Ramos (cell line): ENCODE results near the gene GRPEL1.
"Not testable (repeated sequence)": the region's sequence is repeated elsewhere in the genome, so short reads cannot be mapped to it uniquely, and the experiment has no call there.

Experiments
- in situ Hi-C: fragments of 300-500 bp; cut with MboI; formaldehyde crosslinking; loops from one replicate; pipeline ENCODE4 v1.14.3; 2022; ENCODE audit warnings: low sequenced_read_pairs; ENCODE audit not compliant: unreplicated experiment

GRPEL1 gene

GRCh38 chr4:7094916-7095315 lies 27.1 kb upstream of the GRPEL1 start:
- in situ Hi-C loops, result no loop called here

GRCh38 chr4:7092026-7092425 lies 24.2 kb upstream of the GRPEL1 start:
- in situ Hi-C loops, result no loop called here

GRCh38 chr4:7089213-7089986 lies 21.5 kb upstream of the GRPEL1 start:
- in situ Hi-C loops, result no loop called here

- in situ Hi-C loops, result no loop called here
These were observed 19.2 kb upstream of the GRPEL1 start for GRCh38 chr4:7087036-7087435.

DNA sequence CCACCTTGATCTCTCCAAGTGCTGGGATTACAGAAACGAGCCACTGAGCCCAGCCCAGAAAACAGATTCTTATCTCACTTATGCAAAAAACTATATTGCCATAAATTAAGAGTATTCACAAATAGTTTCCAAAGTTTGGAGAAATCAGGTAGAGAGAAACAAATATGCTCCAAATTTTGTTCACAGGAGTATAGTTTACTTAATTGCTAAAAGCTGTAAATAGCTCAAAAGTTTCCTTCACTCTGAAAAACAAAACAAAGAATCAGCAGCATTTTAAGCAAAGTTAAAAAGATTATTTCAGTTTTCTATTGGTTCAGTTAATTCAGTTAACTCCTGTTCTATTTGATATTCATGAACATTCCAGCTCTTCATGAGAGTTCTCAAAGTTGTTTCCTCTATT lies 18.5 kb upstream of the GRPEL1 start:
- in situ Hi-C loops, result no loop called here

- in situ Hi-C loops, result not testable (repeated sequence)
These were observed 16.7 kb upstream of the GRPEL1 start for GRCh38 chr4:7084564-7084961.

- in situ Hi-C loops, result no loop called here
These were observed 16.0 kb upstream of the GRPEL1 start for GRCh38 chr4:7083597-7084563.

GRCh38 chr4:7079909-7080308 lies 12.0 kb upstream of the GRPEL1 start:
- in situ Hi-C loops, result not testable (repeated sequence)

DNA sequence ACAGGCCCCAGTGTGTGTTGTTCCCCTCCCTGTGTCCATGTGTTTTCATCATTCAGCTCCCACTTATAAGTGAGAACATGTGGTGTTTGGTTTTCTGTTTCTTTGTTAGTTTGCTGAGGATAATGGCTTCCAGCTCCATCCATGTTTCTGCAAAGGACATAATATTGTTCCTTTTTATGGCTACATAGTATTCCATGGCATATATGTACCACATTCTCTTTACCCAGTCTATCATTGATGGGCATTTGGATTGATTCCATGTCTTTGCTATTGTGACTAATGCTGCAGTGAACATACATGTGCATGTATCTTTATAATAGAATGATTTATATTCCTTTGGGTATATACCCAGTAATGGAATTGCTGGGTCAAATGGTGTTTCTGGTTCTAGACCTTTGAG lies 11.6 kb upstream of the GRPEL1 start:
- in situ Hi-C loops, result not testable (repeated sequence)

GRCh38 chr4:7078025-7078424 lies 10.2 kb upstream of the GRPEL1 start:
- in situ Hi-C loops, result no loop called here

DNA sequence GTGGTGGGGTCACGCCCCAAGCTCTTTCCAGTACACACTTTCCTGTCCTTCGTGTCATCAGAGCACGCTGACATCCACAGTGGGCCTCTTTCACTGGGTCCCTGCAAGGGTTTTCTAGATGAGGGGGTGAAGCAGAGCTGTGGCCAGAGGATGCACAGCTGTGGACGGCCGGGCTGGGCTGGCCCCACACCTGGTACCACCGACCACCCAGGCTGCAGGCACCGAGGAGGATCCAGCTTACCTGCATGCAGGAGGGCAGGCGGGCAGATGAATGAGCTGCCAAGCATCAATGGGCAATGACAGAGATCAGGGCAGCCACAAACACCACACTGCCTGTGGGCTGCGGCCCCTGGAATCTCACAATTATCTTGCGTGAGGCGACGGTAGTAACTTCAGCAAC lies 9.5 kb upstream of the GRPEL1 start:
- in situ Hi-C loops, result no loop called here

- in situ Hi-C loops, result no loop called here
These were observed 8.8 kb upstream of the GRPEL1 start for GRCh38 chr4:7076696-7077082.

- in situ Hi-C loops, result no loop called here
These were observed 8.3 kb upstream of the GRPEL1 start for GRCh38 chr4:7075962-7076695.

DNA sequence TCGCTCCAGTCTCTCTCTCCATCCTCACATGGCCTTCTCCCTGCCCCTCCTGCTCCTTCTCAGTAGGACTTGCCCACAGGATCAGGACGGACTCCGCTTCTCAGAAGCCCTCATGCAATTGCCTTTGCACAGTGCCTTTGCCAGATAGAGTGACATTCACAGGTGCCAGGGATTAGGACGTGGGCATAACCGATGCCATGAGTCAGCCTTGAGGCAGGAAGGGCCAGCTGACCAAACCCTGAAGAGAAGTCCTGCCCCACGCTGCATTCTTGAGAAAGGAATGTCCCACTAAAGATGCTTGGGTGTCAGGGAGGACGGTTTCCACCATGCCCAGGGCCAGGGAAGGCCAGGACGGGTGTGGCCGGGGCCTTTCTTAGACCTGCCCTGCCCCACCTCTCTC lies 6.6 kb upstream of the GRPEL1 start:
- in situ Hi-C loops, result loop anchor here (5.0 kb wide), 2 partner anchors 172 to 352 kb away; no protein-coding TSS in a partner anchor

DNA sequence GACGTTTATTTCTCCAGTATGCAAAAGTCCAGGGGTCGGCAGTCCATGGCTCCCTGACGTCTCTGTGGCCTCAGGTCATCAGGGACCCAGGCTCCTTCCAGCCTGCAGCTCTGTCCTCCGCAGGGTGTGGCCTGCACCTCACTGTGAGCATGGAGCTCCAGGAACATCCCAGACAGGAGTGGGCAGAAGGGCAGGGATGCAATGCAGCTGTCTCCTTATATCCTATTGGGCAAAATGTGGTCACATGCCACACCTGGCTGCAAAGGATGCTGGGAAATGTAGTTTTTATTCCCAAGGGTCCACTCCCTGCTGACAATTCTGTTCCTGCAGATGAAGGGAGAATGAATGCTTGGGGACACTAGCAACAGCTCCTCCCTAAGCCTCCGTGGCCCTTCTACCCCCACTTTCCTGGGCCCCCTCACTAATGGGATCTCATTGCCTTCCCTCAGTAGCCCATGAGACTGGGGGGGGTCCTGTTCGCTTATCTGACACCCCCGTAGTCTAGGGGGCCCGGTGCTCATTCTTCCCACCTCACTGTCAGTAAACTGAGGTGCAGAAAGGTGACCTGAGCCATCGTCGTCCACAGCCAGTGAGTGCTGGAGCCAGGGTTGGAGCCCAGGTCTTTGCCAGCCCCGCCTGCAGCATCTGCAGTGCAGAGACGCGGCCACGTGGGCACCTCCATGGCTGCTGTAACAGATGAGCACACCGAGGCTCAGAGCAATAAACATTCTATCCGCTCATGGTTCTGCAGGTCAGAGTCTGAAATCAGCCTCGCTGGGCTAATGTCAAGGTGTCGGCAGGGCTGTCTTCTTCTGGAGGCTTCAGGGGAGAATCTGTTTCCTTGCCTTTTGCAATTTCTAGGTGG lies 5.9 kb upstream of the GRPEL1 start:
- in situ Hi-C loops, result loop anchor here (5.0 kb wide), 2 partner anchors 171 to 351 kb away; no protein-coding TSS in a partner anchor

DNA sequence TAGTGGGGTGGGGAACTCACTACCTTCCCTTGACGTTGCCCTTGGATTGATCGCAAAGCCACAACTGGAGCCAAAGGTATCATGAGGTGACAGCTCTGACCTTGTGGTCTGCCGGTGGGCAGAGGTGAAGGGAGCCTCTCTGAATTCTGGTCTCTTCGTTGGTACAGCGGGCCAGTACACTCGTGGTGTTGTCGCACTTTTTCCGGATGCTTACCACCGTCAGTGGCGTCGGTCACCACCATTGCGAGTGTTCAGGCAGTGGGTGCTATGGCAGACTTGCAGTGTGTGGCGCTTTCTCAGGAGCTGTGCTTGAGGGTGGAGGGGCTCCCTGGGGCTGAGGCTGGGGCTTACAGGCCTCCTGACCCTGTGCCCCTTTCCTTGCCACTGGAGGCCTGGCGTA lies 5.2 kb upstream of the GRPEL1 start:
- in situ Hi-C loops, result loop anchor here (5.0 kb wide), 2 partner anchors 171 to 351 kb away; no protein-coding TSS in a partner anchor

GRCh38 chr4:7070729-7071511 lies 3.1 kb upstream of the GRPEL1 start:
- in situ Hi-C loops, result loop anchor here (5.0 kb wide), 2 partner anchors 169 to 349 kb away; no protein-coding TSS in a partner anchor

- in situ Hi-C loops, result no loop called here
These were observed 1.0 kb upstream of the GRPEL1 start for GRCh38 chr4:7068883-7069282.
